ENCODE measurements around the gene PDE10A.

The PDE10A gene

DNA sequence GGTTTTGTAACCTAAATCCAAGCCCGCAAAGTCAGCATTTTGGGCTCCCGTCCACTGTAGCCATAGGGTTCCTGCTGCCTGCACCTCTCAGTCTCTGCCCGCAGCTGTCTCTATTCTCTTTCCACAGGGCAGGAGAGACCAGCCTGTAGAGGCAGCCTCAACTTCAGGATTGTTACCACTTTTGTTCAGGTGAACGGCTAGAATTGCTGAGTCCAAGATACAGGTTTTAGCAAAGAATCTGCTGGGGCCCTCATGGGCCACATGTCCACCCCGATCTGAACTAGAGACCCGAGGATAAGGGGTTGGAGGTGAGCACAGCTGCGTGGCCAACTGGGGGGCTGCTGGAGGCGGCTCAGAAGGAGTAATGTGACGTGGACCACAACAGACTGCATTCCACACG, 215.9 kb downstream of the PDE10A start:
- H3K9me3 Mint-ChIP-seq = peaks cover 7% of the 10 kb centered on the region
- H3K36me3 Mint-ChIP-seq (ENCODE audit: low read depth) = peaks cover 25% of the 10 kb centered on the region
- TF ChIP-seq, protein P1, sequence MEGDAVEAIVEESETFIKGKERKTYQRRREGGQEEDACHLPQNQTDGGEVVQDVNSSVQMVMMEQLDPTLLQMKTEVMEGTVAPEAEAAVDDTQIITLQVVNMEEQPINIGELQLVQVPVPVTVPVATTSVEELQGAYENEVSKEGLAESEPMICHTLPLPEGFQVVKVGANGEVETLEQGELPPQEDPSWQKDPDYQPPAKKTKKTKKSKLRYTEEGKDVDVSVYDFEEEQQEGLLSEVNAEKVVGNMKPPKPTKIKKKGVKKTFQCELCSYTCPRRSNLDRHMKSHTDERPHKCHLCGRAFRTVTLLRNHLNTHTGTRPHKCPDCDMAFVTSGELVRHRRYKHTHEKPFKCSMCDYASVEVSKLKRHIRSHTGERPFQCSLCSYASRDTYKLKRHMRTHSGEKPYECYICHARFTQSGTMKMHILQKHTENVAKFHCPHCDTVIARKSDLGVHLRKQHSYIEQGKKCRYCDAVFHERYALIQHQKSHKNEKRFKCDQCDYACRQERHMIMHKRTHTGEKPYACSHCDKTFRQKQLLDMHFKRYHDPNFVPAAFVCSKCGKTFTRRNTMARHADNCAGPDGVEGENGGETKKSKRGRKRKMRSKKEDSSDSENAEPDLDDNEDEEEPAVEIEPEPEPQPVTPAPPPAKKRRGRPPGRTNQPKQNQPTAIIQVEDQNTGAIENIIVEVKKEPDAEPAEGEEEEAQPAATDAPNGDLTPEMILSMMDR (IDR thresholded peaks at IDR 0.05; ENCODE audit: unreplicated experiment in 3 of 3) = no peak
- no peak overlapping the region for H3K27ac Mint-ChIP-seq
- H3K4me3 Mint-ChIP-seq = no peak overlapping the region
- peaks cover 3% of the 10 kb centered on the region for H3K27me3 Mint-ChIP-seq (ENCODE audit: low read depth)
- H3K4me1 Mint-ChIP-seq = no peaks in the 10 kb centered on the region

DNA sequence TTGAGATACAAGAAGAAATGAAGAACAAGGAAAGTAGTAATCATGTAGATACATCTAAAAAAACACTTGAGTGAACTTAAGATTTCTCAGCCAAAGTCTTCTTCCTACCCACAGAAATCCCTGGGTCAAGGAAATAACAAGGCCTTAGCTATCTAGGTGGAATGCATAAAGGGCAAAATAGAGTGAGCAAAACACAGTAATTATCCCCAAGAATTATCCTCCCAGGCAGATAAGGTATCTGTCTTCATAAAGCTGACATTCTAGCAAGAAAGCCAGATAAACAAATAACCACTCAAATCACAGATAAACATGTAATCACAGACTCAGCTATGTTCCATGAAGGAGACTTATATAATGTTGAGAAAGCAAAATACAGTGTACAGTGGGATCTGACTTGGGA, 216.7 kb downstream of the PDE10A start:
- TF ChIP-seq, protein P1 (IDR thresholded peaks at IDR 0.05; ENCODE audit: unreplicated experiment in 3 of 3) = no peak
- Mint-ChIP-seq H3K27me3 (ENCODE audit: low read depth) (peaks cover 3% of the 10 kb centered on the region), H3K9me3 (peaks cover 7% of the 10 kb centered on the region), H3K4me1 (no peaks in the 10 kb centered on the region), H3K27ac (no peak overlapping the region), H3K4me3 (no peak overlapping the region), H3K36me3 (ENCODE audit: low read depth) (peaks cover 26% of the 10 kb centered on the region)

DNA sequence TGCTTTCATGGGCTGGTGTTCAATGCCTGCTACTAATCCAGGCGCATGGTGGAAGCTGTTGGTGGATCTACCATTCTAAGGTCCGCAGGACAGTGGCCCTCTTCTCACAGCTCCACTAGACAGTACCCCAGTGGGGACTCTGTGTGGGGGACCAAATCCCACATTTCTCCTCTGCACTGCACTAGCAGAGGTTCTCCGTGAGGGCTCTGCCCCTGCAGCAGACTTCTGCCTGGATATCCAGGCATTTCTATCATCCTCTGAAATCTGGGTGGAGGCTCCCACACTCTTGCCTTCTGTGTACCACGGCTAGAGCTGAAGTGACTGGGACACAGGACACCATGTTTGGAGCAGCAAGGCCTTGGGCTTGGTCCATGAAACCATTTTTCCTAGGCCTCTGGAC, 219.6 kb downstream of the PDE10A start:
- TF ChIP-seq, protein P1 (IDR thresholded peaks at IDR 0.05; ENCODE audit: unreplicated experiment in 3 of 3) = no peak
- no peak overlapping the region for H3K4me3 Mint-ChIP-seq
- no peak overlapping the region for H3K27ac Mint-ChIP-seq
- peaks cover 7% of the 10 kb centered on the region for H3K9me3 Mint-ChIP-seq
- peaks cover 26% of the 10 kb centered on the region for H3K36me3 Mint-ChIP-seq (ENCODE audit: low read depth)
- H3K27me3 Mint-ChIP-seq (ENCODE audit: low read depth) = peaks cover 3% of the 10 kb centered on the region
- no peaks in the 10 kb centered on the region for H3K4me1 Mint-ChIP-seq

DNA sequence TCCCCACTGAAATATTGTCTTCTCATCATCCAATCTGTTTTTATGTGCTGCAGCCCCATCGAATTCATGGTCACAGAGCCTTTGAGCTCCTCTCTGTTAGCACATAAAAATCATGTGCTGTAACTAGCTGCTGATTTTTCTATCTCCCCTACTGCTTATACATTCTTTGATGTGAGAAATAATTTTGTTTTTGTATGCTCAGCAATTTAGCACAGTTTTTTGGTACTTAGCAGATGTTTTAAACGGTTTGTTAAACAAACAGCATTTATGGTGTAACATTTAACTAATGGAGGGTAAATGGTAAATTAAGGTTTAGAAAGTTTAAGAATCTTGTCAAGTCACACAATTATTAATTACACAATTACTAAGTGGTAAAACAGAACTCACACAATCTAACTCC, 221.9 kb downstream of the PDE10A start:
- no peak overlapping the region for H3K27ac Mint-ChIP-seq
- no peaks in the 10 kb centered on the region for H3K4me1 Mint-ChIP-seq
- H3K9me3 Mint-ChIP-seq = peaks cover 7% of the 10 kb centered on the region
- H3K27me3 Mint-ChIP-seq (ENCODE audit: low read depth) = peaks cover 3% of the 10 kb centered on the region
- TF ChIP-seq, protein P1 (IDR thresholded peaks at IDR 0.05; ENCODE audit: unreplicated experiment in 3 of 3) = no peak
- no peak overlapping the region for H3K4me3 Mint-ChIP-seq
- peaks cover 26% of the 10 kb centered on the region for H3K36me3 Mint-ChIP-seq (ENCODE audit: low read depth)

DNA sequence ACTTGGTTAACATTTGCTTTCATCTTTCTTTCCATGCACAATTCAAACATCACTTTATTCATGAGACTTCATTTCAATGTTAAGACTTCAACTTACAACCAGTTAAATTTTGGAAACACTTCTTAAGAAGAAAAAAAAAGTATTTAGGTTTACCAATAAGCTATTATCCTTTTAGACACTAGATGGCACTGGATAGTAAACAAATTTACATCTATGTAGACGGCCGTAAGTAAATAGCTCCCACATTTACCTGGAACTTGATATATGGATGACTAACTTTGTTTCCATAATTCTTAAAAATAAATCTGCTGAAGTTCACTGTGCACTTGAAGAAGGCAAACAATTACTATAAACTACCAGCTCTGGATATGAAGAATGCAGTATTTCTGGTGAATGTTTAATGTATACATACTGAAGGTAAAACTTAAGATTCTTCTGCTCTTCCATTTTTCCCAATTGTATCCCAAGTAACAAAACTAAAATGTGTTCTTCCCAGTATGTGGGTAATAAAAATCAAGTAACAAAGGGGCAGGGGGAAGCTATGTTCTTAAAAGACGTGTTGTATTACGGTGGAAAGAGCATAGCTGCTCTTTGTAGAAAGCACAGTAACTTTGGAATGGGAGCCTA, 223.0 kb downstream of the PDE10A start:
- peaks cover 26% of the 10 kb centered on the region for H3K36me3 Mint-ChIP-seq (ENCODE audit: low read depth)
- H3K9me3 Mint-ChIP-seq = peaks cover 7% of the 10 kb centered on the region
- H3K4me3 Mint-ChIP-seq = no peak overlapping the region
- TF ChIP-seq, protein P1 (IDR thresholded peaks at IDR 0.05; ENCODE audit: unreplicated experiment in 3 of 3) = peak; percentile 55 to 70 (median 58)
- H3K4me1 Mint-ChIP-seq = no peaks in the 10 kb centered on the region
- H3K27ac Mint-ChIP-seq = no peak overlapping the region
- H3K27me3 Mint-ChIP-seq (ENCODE audit: low read depth) = peaks cover 3% of the 10 kb centered on the region

DNA sequence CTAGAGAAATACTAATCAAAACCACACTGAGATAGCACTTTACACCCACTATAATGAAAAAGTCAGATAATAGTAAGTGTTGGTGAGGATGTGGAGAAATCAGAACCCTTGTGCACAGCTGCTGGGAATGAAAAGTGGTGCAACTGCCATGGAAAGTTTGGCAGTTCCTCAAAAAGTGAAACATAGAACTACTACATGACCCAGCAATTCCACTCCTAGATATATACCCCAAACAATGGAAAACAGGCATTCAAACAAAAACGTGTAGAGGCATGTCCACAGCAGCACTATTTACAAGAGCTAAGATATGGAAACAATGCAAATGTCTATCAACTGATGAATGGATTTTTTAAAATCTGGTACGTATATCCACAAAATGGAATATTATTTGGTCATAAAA, 236.1 kb downstream of the PDE10A start:
- peaks cover 31% of the 10 kb centered on the region for H3K36me3 Mint-ChIP-seq (ENCODE audit: low read depth)
- no peaks in the 10 kb centered on the region for H3K27me3 Mint-ChIP-seq (ENCODE audit: low read depth)
- H3K4me1 Mint-ChIP-seq = no peaks in the 10 kb centered on the region
- TF ChIP-seq, protein P1 (IDR thresholded peaks at IDR 0.05; ENCODE audit: unreplicated experiment in 3 of 3) = no peak
- peaks cover 8% of the 10 kb centered on the region for H3K9me3 Mint-ChIP-seq
- no peak overlapping the region for H3K27ac Mint-ChIP-seq
- no peak overlapping the region for H3K4me3 Mint-ChIP-seq
